H1 (cell line): ENCODE data around the gene ENSA. TPM values are rescaled to one million over a fixed set of nuclear protein-coding genes. Genes with fewer than 3 reads are reported as not detected.

Source experiments
- CTCF ChIA-PET: fragments of 300-600 bp; sonication (Branson Sonifier 250); formaldehyde crosslinking; loops from one replicate; lab custom pipeline; 2021; ENCODE audit not compliant: partially characterized antibody; lab: Charles Lee
- POLR2A ChIA-PET: fragments of 300-600 bp; sonication (Branson Sonifier 250); formaldehyde crosslinking; loops from one replicate; lab custom pipeline; 2021; ENCODE audit warnings: inconsistent platforms; ENCODE audit not compliant: partially characterized antibody; lab: Charles Lee
- DNase-seq, 2 experiments: peaks; one replicate each; pipeline versions ENCODE4 v3.0.0 to v3.0.0-alpha.2; 2010 to 2022; ENCODE audit warnings: low spot score in 2 of 2, low read depth in 1 of 2, mixed read lengths in 1 of 2
- FAIRE-seq: peaks from 2 replicates; lab custom pipeline; 2011; peaks lifted over from hg19 to GRCh38; lab: Jason Lieb, UNC
- H2AFZ ChIP-seq: 2 replicates; pipeline ENCODE4 v1.8.1; 2012; ENCODE audit warnings: low read length, inconsistent platforms
- H2AK5ac ChIP-seq: 2 replicates; pipeline ENCODE4 v1.6.1; 2013; ENCODE audit warnings: low read depth, low read length
- H2BK120ac ChIP-seq: replicated peaks from 2 replicates; pipeline ENCODE3; 2013; ENCODE audit warnings: low read depth, low read length, inconsistent platforms
- H2BK12ac ChIP-seq: 2 replicates; pipeline ENCODE4 v1.6.1; 2013; ENCODE audit warnings: low read depth, low read length
- H2BK15ac ChIP-seq: 2 replicates; pipeline ENCODE4 v1.6.1; 2013; ENCODE audit warnings: low read length
- H2BK20ac ChIP-seq: 2 replicates; pipeline ENCODE4 v1.6.1; 2013; ENCODE audit warnings: low read length
- H2BK5ac ChIP-seq: 2 replicates; pipeline ENCODE4 v1.6.1; 2013; ENCODE audit warnings: low read depth, low read length
- H3K14ac ChIP-seq: 2 replicates; pipeline ENCODE4 v1.6.1; 2013; ENCODE audit warnings: inconsistent platforms; ENCODE audit not compliant: insufficient read length
- H3K18ac ChIP-seq: 2 replicates; pipeline ENCODE4 v1.6.1; 2013; ENCODE audit warnings: low read length; ENCODE audit errors: extremely low read depth
- H3K23ac ChIP-seq: 2 replicates; pipeline ENCODE4 v1.6.1; 2013; ENCODE audit warnings: inconsistent platforms; ENCODE audit not compliant: insufficient read length
- H3K23me2 ChIP-seq: 2 replicates; pipeline ENCODE4 v1.6.1; 2013; ENCODE audit warnings: low read depth, low read length
- H3K27ac ChIP-seq: 2 replicates; pipeline ENCODE4 v1.6.1; 2011; ENCODE audit warnings: low read depth, low read length, inconsistent platforms
- H3K27me3 ChIP-seq, 4 experiments: replicated peaks in 1 of 4; 1 replicate in 1 of 4; 2 replicates in 3 of 4; pipeline versions ENCODE4 v1.6.1 to v1.8.1; 2011 to 2013; ENCODE audit warnings: low read length in 3 of 4, mild to moderate bottlenecking in 3 of 4, inconsistent platforms in 2 of 4, mixed read lengths in 2 of 4, moderate library complexity in 1 of 4; ENCODE audit not compliant: control insufficient read depth in 3 of 4, insufficient read depth in 3 of 4; ENCODE audit errors: extremely low read depth in 1 of 4
- H3K36me3 ChIP-seq, 4 experiments: 2 replicates each; pipeline versions ENCODE4 v1.6.1 to v1.8.1; 2011 to 2013; ENCODE audit warnings: mild to moderate bottlenecking in 4 of 4, low read length in 3 of 4, moderate library complexity in 2 of 4, control low read depth in 1 of 4, inconsistent platforms in 1 of 4; ENCODE audit not compliant: insufficient read depth in 4 of 4, control insufficient read depth in 2 of 4
- H3K4ac ChIP-seq: replicated peaks from 2 replicates; pipeline ENCODE3; 2013; ENCODE audit warnings: low read length, low read depth, mixed read lengths, inconsistent platforms; ENCODE audit not compliant: insufficient read length
- H3K4me1 ChIP-seq, 4 experiments: replicated peaks in 1 of 4; 1 replicate in 1 of 4; 2 replicates in 3 of 4; pipeline versions ENCODE4 v1.6.1 to v1.8.1; 2011 to 2013; ENCODE audit warnings: low read length in 3 of 4, inconsistent platforms in 2 of 4, mixed read lengths in 1 of 4; ENCODE audit not compliant: insufficient read depth in 4 of 4, control insufficient read depth in 3 of 4
- H3K4me2 ChIP-seq, 2 experiments: 2 replicates each; pipeline versions ENCODE4 v1.6.1 to v1.8.1; 2011 to 2013; ENCODE audit warnings: low read depth in 2 of 2, low read length in 2 of 2, control low read depth in 1 of 2, inconsistent platforms in 1 of 2, mild to moderate bottlenecking in 1 of 2; ENCODE audit not compliant: insufficient read depth in 1 of 2
- H3K4me3 ChIP-seq, 4 experiments: fragments of 200-600, 300-600 bp in 1 of 4; sonication (generic), shearing (Covaris generic), sonication (Bioruptor Twin) in 1 of 4; 2 replicates each; pipeline versions ENCODE4 v1.5.1 to v1.8.1; 2011 to 2016; ENCODE audit warnings: low read length in 4 of 4, low read depth in 3 of 4, control low read depth in 2 of 4, inconsistent platforms in 2 of 4, mild to moderate bottlenecking in 2 of 4, mixed read lengths in 1 of 4, moderate library complexity in 1 of 4; ENCODE audit not compliant: insufficient read depth in 2 of 4; ENCODE audit errors: extremely low read depth in 1 of 4
- H3K56ac ChIP-seq: replicated peaks from 2 replicates; pipeline ENCODE3; 2013; ENCODE audit warnings: low read depth, mild to moderate bottlenecking, mixed read lengths, low read length, inconsistent platforms; ENCODE audit not compliant: insufficient read length
- H3K79me1 ChIP-seq: 2 replicates; pipeline ENCODE4 v1.6.1; 2013; ENCODE audit warnings: low read depth, low read length, control low read depth
- H3K79me2 ChIP-seq, 2 experiments: 2 replicates each; pipeline versions ENCODE4 v1.6.1 to v1.8.1; 2012 to 2013; ENCODE audit warnings: low read length in 2 of 2, mild to moderate bottlenecking in 2 of 2, inconsistent platforms in 1 of 2; ENCODE audit not compliant: insufficient read depth in 2 of 2, control insufficient read depth in 1 of 2
- H3K9ac ChIP-seq, 4 experiments: replicated peaks in 1 of 4; 1 replicate in 1 of 4; 2 replicates in 3 of 4; pipeline versions ENCODE4 v1.6.1 to v1.8.1; 2011 to 2013; ENCODE audit warnings: low read depth in 3 of 4, low read length in 3 of 4, control low read depth in 2 of 4, mild to moderate bottlenecking in 2 of 4, moderate library complexity in 2 of 4, inconsistent platforms in 1 of 4; ENCODE audit errors: extremely low read depth in 1 of 4
- H3K9me3 ChIP-seq, 2 experiments: 2 replicates each; pipeline versions ENCODE4 v1.6.1 to v1.8.1; 2012 to 2013; ENCODE audit warnings: mild to moderate bottlenecking in 2 of 2, moderate library complexity in 2 of 2, control low read depth in 1 of 2, inconsistent platforms in 1 of 2, low read depth in 1 of 2, low read length in 1 of 2, mixed read lengths in 1 of 2; ENCODE audit not compliant: insufficient read depth in 2 of 2
- H4K20me1 ChIP-seq, 2 experiments: replicated peaks in 1 of 2; 2 replicates each; pipeline versions ENCODE3 to v1.8.1; 2011 to 2013; ENCODE audit warnings: inconsistent platforms in 2 of 2, low read length in 2 of 2, mild to moderate bottlenecking in 1 of 2; ENCODE audit not compliant: insufficient read depth in 2 of 2, control insufficient read depth in 1 of 2
- H4K5ac ChIP-seq: 2 replicates; pipeline ENCODE4 v1.6.1; 2013; ENCODE audit warnings: low read length, low read depth, mixed read lengths, inconsistent platforms; ENCODE audit not compliant: insufficient read length
- H4K8ac ChIP-seq: 2 replicates; pipeline ENCODE4 v1.8.0; 2013; ENCODE audit warnings: mild to moderate bottlenecking, moderate library complexity, low read length, inconsistent platforms; ENCODE audit not compliant: insufficient read depth; ENCODE audit errors: extremely low read depth
- H4K91ac ChIP-seq: replicated peaks from 2 replicates; pipeline ENCODE3; 2013; ENCODE audit warnings: low read length, mixed read lengths, inconsistent platforms; ENCODE audit not compliant: insufficient read length
- CHD1 ChIP-seq: IDR thresholded peaks from 2 replicates; pipeline ENCODE4 v1.6.1; 2012; ENCODE audit warnings: low read depth, low read length, improper control_type of control experiment
- RBBP5 ChIP-seq: IDR thresholded peaks from 2 replicates; pipeline ENCODE4 v1.7.1; 2012; ENCODE audit warnings: low read depth, mild to moderate bottlenecking, inconsistent platforms, low read length, moderate library complexity, borderline replicate concordance
- TCF12 ChIP-seq: IDR thresholded peaks from 2 replicates; pipeline ENCODE4 v1.6.1; 2011; ENCODE audit warnings: low read depth, mild to moderate bottlenecking, low read length
- WGBS, 2 experiments: shearing (Covaris generic) in 1 of 2; methylation state at CpG; one replicate each; pipeline versions ENCODE4 v1.1.6 to v1.1.7; 2013 to 2015; ENCODE audit warnings: low lambda C conversion rate in 2 of 2, mixed read lengths in 2 of 2, inconsistent platforms in 1 of 2, low coverage in 1 of 2, missing lambda C conversion rate in 1 of 2; ENCODE audit not compliant: insufficient replicate concordance in 2 of 2, insufficient coverage in 1 of 2, insufficient read length in 1 of 2; ENCODE audit errors: extremely low coverage in 1 of 2, missing lambda C conversion rate in 1 of 2; 5-methylcytosine and 5-hydroxymethylcytosine counted together
- polyA plus RNA-seq, 7 experiments: library from polyadenylated mRNA; depleted of rRNA in 3 of 7; stranded (reverse) in 5 of 7; unstranded in 2 of 7; fragments of >200 nt in 5 of 7; fragments of 200-250 nt in 2 of 7; gene quantifications; 1 replicate in 5 of 7; 2 replicates in 1 of 7; 4 replicates in 1 of 7; pipeline versions ENCODE4 v1.2.1 to v1.2.3, GENCODE V29; 2011 to 2013; ENCODE audit warnings: missing spikeins in 2 of 7, mixed read lengths in 2 of 7
- total RNA-seq: library from RNA; stranded (reverse); fragmentation: NEBNext Ultra II Directional; extraction: Animal tissue kit (Norgen Biotek cat#: 25700); gene quantifications from 2 replicates; pipeline ENCODE4 v1.2.1, GENCODE V29; 2021
- TF ChIP-seq, protein P1 (sequence below): IDR thresholded peaks from 2 replicates; pipeline ENCODE4 v1.6.1; 2011; ENCODE audit warnings: low read length, improper control_type of control experiment

The ENSA gene
- total and polyA plus RNA-seq, 2 of the 8 experiments (the other 6 are each of a cell fraction or from before 2014, with no cell fraction given), result 48.2 to 229 TPM

DNA sequence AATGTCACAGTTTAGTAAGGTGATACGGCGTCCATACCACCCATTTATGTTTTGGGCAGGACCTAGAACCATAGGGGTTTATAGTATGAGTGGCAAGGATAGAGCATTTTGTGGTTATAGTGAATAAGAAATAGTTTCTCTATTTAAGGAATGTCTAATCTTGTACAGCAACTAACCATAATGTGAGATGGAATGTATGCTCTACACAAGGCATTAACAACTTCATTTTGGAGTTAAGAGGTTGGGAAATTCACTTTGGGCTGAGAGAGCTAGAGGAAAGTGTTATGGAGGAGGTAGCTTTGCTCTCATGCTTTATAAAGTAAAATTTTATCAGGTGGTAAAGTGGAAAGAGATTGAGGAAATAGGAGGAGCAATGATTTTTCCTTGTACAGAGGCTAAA is 47.0 kb downstream of the ENSA start:
- Histone ChIP-seq H4K8ac (no peak overlapping the region), H3K18ac (no peak overlapping the region), H3K4ac (no peak overlapping the region), H3K23ac (no peak overlapping the region), H2BK120ac (no peak overlapping the region), H3K79me1 (no peaks in the 10 kb centered on the region), H2BK12ac (no peak overlapping the region), H2BK20ac (no peak overlapping the region), H3K23me2 (peaks cover 4% of the 10 kb centered on the region), H3K27me3 (no peaks in the 10 kb centered on the region), H2BK5ac (no peak overlapping the region), H2AFZ (no peak overlapping the region), H2AK5ac (no peak overlapping the region), H4K91ac (no peak overlapping the region), H3K4me3 (no peak overlapping the region), H3K79me2 (peaks cover 14 to 18% of the 10 kb centered on the region in 2 experiments), H3K9ac (no peak overlapping the region), H2BK15ac (no peak overlapping the region), H3K4me2 (no peak overlapping the region), H3K36me3 (peaks cover 4 to 14% (median 5%) of the 10 kb centered on the region in 4 experiments; a peak in 4 of 8 replicates), H3K56ac (no peak overlapping the region), H3K4me1 (peaks cover 0 to 7% (median 3%) of the 10 kb centered on the region in 4 experiments; a peak in 4 of 7 replicates), H3K27ac (no peak overlapping the region), H4K20me1 (peaks cover 9 to 12% of the 10 kb centered on the region in 2 experiments), H3K14ac (no peak overlapping the region), H3K9me3 (no peaks in the 10 kb centered on the region), H4K5ac (no peak overlapping the region)
- no peak for DNase-seq
- FAIRE-seq, result no peak
- 71% methylated on average over 2 of the region's 2 CpGs; no CpG with 5 or more reads in 1 of the 2 experiments for WGBS, 2 experiments
- CTCF ChIA-PET, result interaction anchor here (1.0 to 2.0 kb wide), 3 partner anchors 21 to 138 kb away, joined by 3 to 8 read pairs (median 6); partner anchors contain the start of gene HORMAD1
- POLR2A ChIA-PET, result interaction anchor here (0.7 to 43.7 kb wide), 4 partner anchors 9 to 226 kb away, joined by 4 to 1380 read pairs (median 508); partner anchors contain the start of genes ADAMTSL4, CTSK and ENSA
- TF ChIP-seq RBBP5, result no peak
- TF ChIP-seq, protein P1, sequence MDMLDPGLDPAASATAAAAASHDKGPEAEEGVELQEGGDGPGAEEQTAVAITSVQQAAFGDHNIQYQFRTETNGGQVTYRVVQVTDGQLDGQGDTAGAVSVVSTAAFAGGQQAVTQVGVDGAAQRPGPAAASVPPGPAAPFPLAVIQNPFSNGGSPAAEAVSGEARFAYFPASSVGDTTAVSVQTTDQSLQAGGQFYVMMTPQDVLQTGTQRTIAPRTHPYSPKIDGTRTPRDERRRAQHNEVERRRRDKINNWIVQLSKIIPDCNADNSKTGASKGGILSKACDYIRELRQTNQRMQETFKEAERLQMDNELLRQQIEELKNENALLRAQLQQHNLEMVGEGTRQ, result no peak
- no peak for TF ChIP-seq TCF12
- TF ChIP-seq CHD1, result no peak
